ENCODE measurements around the gene SUPT6H.

SUPT6H gene

GRCh38 chr17:28751600-28752366, 89.8 kb downstream of the SUPT6H start:
- DNase-seq (ENCODE audit: low read depth), result no peak

All from HS-5 (cell line).